GM19455 (cell line): ENCODE results near the gene DNAL4.
"Not testable (repeated sequence)": the region's sequence is repeated elsewhere in the genome, so short reads cannot be mapped to it uniquely, and the experiment has no call there.

Experiments used
- ATAC-seq: cut with Tn5 transposase; IDR thresholded peaks from one replicate; pipeline ENCODE4 v1.9.1; 2021; ENCODE audit not compliant: unreplicated experiment

DNAL4 gene

DNA sequence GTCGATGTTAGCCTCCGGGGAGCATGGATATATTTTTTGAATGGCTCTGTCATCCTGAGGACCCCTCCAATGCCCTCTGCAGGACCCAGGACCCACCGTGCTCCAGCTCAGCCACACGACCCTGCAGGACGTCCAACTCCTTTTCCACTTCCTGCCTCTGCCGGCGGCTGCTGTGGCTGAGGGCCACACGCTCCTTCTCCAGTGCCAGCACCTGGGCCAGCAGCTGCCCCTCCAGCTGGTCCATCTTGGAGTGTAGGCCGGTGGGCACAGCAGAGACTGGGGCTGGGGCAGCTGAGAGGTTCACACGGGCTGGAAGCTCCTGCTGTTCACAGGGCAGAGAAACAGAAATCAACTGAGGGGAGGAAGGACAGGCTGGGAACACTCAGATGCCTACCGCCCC is 34.2 kb upstream of the DNAL4 start:
- ATAC-seq, result no peak

DNA sequence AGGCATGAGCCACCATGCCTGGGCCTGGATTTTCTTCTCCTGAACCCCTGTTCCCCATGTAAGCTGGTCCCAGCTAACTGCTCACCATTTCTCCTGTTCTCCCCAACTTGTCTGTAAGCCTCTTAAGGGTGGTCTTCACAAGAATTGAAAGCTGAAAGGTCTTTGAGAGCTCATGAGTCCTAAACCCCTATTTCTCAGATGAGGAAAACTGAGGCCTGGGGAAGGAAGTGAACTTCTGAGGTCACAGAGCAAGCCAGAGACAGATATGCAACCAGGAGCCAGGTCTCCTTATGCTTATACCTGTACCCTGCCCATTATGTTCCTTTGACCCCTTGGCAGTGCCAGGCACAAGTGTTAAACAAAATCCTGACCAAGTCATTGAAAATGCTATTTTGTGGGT is 33.6 kb upstream of the DNAL4 start:
- no peak for ATAC-seq

DNA sequence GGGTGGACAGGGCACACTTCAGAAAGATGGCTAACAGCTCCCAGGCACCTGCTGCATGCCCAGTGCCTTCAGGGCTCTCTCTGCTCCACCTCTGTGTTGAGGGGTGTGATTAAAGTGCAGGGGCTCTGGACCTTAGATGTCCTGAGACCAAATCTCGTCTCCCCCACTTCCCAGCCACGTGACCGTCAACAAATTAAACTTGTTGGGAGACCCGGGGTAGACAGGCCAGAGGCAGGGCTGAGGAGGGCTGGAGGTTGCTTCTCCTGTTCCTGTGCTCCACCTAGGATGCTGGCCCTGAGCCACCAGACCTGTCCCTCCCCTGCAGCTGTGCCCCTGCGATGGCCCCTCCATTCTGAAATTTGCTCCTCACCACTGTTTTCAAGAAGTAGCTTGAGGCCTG is 32.9 kb upstream of the DNAL4 start:
- ATAC-seq, result no peak

DNA sequence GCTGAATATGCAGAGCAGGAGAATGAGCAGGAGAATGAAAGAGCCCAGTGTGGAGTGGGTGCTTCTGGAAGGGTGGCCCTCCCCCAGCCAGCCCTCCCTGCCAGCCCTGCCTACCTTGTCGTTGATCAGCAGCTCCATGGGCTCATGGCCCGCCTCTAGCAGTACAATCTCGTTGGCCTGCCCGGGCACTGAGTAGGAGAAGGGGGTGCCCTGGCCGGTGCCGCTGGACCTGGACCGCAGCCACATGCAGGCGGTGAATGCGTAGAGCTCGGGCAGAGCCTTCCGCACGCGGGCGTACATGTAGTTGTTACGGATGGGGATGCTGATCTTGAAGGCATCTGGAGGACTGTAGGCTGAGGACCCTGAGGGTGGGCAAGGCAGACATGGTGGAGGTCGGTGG is 32.4 kb upstream of the DNAL4 start:
- no peak for ATAC-seq

DNA sequence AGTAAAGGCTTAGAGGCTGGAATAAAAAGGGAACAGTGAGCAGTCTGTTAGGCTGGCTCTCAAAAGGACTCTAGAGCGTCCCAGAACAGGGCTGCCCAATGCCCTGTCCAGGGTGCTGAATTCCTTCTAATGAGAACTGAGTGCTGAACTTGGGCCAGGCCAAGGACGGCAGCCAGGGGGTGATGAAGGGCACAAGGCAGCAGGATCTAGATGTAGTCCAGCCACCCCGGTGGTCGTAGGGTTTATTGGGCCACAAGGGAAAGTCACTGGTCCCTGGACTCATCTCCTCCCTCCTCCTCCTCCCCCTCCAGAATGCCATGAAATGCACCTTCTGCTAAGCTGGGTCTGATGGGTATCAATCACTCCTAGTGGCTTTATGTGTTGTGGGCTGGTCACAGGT is 30.6 kb upstream of the DNAL4 start:
- no peak for ATAC-seq

DNA sequence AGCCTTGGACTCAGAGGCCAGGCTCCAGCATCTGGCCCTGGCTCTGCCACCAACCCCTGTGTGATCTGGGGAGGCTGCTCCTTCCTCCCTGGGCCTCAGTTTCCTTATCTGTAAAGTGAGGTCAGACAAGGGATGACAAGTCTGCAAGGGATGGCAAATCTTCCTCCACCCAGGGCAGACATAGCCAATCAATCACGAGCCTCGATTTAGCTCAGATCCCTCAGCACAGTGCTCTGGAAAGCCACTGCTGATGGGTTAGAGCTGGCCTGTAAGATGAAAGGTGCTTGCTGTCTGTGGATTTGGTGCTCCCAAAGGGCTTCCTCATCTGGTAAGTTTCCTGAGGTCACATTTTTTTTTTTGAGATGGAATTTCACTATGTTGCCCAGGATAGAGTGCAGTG is 29.7 kb upstream of the DNAL4 start:
- ATAC-seq, result no peak

DNA sequence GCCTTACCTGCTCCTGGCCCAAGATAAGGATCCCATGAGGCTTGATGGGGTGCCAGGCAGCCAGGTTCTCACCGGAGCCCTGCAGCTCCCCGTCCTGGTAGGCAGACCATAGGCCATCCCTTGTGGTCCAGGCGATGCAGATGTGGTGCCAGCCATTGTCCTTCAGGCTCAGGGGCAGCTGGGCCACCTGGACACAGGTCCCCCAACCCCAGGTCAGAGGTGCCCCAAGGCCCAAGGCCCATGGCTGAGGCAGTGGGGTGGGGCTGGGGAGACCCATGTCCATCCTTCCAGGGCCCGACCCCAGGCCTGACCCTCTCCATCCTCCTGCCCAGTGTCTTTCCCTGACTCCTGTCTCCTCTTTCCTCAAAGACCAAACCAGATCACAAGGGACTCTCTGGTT is 29.1 kb upstream of the DNAL4 start:
- ATAC-seq, result no peak

DNA sequence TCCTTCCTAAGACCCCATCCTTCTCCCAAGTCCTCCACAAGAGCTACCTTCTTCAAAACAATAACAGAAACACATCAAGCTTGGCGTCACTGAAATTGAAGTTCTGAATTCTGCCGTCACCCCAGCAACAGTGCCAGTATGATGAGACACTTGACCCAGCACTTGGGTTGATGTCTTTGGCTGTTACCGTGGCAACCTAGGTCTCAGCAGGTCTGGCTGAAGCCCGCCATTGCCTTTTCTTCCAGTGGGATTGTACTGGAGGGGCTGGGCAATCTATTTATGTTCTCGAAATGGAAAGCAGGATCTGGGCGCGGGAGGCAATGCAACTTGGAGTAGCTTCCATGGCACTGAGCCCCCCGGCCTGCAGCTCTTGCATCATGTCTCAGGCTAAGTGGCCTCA is 26.1 kb upstream of the DNAL4 start:
- no peak for ATAC-seq

DNA sequence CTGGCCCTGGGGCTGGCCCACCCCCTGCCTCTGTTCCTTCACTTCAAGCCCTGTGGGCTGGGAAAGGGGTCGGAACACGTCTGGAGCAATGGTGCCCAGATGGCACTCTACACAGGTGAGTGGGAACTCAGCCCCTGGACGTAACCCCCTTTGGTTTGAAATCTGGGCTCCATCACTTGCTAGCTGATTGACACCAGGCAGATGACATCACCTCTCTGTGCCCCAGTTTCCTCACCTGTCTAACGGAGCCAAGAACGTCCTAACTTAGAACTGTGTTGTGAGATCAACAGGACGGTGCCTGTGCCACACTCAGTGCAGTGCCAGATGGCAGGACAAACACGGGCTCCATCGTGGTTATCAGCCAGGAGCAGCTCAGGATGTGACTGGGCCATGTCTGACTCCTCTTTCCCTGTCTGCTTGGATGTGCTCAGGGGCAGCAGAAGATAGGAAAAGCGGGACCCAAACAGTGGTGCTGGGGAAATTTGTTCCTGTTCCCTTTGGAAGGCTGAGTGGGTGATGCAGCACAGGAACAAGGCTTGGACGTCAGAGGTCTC is 25.5 kb upstream of the DNAL4 start:
- no peak for ATAC-seq

DNA sequence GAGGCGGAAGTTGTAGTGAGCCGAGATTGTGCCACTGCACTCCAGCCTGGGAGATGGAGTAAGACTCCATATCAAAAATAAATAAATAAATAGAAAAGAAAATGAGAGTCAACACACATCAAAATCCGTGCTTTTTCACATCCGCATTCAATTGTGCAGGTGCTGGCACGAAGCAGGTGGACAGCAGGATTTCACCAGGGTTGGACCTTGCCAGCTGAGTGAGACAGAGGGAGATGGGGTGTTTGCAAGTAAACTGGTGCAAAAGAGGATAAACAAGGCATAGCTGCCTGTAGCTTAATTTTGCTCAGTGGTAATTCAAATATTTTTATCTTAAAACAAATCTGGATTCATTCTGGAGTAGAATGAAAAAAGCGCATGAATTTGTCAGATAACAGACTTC is 23.3 kb upstream of the DNAL4 start:
- ATAC-seq, result no peak

DNA sequence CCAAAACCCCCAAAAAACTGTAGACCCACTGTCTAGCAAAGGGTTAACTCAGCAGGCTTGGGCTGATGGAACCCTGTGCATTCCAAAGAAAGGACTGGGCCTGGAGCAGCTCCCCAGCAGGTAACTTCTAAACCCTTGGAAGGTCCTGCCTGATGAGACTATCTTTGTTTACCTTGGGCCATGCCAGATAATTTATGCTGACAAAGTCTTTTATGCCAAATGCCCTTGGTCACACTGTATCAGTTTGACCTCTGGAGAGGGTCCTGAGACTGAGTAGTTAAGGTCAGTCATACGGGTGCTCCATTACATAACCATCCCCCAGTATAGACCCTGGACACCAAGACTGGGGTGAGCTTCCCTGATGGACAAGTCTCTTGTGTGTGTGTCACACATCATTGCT is 21.9 kb upstream of the DNAL4 start:
- ATAC-seq, result no peak

DNA sequence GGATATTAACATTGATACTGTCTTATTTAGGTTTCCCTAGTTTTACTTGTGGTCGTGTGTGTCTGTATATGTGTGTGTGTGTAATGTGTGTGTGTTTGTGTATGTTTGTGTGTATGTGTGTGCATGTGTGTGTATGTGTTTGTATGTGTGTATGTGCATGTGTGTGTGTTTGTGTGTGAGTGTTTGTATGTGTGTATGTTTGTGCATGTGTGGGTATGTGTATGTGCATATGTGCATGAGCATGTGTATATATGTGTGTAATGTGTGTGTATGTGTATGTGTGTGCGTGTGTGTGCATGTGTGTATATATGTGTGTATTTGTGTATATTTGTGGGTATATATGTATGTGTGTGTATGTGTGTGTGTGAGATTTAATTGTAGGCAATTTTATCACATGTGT is 17.3 kb upstream of the DNAL4 start:
- no peak for ATAC-seq

DNA sequence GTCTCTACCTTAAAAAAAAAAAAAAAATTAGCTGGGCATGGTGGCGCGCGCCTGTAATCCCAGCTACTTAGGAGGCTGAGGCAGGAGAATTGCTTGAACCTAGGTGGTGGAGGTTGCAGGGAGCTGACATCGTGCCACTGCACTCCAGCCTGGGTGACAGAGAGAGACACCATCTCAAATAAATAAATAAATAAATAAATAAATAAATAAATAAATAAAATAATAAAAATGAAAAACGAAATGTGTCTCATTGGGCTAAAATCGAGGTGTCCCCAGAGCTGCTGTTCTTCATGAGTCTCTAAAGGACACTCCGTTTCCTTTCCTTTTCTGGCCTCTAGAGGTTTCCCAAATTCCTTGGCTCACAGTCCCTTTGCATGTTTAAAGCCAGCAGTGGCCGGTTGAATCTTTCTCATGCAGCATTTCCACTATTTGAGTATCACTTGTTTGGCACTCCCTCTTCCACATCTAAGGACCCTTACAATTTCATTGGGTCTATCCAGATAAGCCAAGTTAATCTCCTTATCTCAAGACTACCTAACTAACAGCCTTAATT is 11.2 kb upstream of the DNAL4 start:
- ATAC-seq, result not testable (repeated sequence)

DNA sequence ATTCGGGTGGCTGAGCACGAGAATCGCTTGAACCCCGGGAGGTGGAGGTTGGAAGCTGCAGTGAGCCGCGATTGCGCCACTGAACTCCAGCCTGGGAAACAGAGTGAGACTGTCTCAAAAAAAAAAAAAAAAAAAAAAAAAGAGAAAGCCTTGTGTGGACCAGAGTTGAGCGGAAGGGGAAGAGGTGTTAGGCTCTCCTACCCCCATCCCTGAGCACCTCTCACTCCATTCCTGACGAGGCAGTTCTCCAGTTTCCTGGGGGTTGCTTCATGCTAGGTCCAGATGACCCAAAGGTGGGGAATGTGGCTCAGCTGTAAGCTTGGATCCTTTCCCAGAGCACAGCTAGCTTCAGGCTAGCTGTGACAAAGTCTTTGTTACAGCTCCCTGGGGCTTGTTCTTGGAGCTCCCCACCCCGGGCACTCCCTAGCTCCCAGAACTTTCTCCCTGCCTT is 8.8 kb upstream of the DNAL4 start:
- no peak for ATAC-seq

DNA sequence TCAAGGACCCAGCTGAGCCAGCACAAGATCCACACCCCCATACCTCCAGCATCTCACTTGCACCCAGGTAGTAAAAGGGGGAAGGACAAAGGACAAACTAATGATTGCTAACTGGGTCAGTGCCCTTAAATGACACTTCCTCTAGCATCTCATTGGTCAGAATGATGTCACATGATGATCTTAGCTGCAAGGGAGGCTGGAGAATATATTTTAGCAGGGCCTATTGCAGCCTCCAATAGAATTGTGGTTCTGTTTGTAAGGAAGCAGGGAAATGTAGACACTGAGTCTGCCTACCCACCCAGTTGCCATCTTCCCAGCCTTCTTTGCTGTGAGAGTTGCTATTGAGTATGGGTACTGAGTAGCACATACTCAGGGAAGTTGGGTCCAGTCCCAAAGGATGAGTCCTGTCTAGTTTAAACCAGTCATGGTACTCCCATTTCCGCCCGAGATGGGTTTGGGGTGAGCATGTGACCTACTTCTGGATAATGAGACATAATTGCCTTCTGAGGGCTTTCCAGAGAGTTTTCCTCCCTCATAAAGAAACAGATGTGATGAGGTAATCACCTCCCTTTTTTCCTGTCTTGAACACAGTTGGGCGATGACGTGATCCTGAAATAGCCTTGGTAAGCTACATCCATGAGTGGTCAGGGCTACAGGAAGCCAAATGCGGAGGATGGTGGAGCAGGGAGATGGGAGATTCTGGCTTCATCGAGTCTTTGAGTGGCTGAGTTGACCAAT is 5.5 kb upstream of the DNAL4 start:
- no peak for ATAC-seq

DNA sequence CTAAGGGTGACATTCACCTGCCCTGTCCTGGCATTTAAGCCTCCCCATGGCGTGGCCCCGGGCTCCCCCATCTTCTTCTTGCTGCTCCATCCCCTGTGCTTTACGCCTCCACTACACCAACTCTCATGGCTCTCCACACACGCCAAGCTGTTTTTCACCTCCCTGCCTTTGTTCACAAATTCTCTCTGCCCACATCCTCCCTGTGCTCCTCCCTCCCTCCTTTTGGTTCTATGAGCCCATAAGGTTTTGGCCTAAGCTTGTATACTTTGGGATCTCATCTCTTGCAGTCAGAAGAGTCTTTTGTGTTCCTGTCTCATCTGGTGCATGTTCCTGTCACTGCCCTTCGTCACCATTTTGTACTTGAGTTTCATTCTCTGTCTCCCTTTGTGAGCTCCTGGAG is 4.6 kb upstream of the DNAL4 start:
- ATAC-seq, result no peak

DNA sequence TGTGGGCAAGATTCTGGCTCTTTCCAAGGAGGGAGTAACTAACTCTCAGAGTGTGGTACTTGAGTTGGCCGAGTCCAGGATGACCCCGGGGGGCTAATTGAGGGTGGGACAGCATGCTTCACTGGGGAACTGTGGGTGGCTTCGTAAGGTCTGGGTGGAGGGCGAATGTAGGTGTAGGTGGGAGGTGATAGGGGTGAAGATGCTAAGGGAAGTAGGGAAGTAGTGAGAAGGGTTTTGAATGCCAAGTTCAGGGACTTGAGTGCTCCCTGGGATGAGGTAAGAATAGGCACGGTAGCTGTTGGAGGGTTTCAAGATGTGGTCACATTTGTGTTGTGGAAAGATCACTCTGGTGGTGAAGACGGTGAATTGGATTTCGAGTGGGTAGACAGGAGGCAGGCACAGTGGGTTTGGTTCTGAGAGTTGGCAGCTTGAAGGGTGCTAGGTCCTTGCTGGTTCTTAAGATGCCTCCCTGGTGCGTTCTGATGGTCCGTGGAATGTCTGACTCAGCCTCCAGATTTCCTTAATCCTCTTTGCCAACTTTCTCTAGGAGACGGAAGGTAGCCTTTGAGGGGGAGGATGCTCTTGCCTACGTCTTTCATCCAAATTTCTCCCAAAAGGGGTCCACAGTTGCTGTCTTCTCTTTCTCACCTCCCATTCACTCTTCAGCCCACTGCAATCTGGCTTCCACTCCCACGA is 2.5 kb upstream of the DNAL4 start:
- ATAC-seq, result no peak

DNA sequence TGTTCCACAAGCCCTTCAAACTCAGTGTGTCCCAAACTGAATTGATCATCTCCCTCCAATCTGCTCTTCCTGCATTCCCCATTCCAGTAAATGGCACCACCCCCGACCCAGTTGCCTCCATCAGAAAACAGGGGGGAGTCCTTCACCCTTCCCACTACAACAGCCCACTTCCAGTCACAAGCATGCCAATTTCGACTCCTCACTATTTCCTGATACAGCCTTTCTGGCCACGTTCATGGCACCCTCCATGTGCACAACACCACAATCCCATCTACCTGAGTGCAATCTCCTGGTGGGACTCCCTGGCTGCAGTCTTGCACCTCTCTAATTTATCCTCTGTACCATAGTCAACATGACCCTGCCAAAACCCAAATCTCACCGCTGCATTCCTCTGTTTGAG is 1.6 kb upstream of the DNAL4 start:
- no peak for ATAC-seq

DNA sequence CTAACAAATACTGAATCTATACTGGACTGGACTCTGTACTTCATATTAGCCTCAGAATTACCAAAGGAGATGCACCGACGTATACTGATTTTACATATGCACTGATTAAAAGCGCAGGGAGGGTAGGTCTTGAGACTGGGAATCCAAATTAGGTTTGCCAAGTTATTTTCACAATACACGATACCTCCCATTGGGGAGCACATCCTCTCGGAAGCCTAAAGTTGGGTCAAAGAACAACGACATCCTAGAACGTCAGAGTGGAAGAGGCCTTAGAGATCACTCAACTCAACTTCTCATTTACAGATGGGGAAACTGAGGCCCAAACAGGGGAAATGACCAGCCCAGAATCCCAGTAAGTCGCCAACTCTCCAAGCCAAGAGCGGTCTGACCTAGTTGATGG is 626 bp downstream of the DNAL4 start:
- no peak for ATAC-seq

DNA sequence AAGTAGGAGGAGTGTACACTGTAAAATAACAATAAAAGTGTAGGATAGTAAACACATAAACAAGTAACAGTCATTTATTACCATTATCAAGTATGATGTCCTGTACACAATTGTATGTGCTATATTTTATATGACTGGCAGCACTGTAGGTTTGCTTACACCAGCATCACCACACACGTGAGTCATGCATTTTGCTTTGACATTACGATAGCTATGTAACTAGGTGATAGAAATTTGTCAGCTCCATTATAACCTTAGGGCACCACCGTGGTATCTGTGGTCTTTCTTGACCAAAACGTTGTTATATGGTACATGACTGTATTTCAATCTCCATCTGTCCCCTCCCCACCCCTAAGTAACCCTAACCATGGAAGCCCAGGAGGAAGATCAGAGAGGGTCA is 1.1 kb downstream of the DNAL4 start:
- ATAC-seq, result no peak

DNA sequence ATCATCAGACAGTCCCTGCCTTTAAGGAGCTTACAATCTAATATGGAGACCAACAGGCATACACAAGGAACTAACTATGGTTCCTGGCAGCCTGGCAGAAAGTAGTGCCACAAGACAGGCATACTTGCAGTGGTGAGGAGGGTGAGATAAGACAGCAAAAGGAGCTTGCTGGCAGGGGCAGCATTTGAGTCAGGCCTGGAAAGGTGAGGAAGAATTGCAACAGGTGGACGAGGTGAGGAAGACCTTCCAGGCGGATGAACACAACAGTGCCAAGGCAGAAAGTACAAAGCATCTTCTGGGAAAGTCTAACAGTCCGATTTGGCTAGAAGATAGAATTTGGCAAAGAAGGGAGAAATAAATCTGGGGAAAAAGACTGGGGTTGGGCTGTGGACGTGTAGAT is 4.3 kb downstream of the DNAL4 start:
- ATAC-seq, result no peak

DNA sequence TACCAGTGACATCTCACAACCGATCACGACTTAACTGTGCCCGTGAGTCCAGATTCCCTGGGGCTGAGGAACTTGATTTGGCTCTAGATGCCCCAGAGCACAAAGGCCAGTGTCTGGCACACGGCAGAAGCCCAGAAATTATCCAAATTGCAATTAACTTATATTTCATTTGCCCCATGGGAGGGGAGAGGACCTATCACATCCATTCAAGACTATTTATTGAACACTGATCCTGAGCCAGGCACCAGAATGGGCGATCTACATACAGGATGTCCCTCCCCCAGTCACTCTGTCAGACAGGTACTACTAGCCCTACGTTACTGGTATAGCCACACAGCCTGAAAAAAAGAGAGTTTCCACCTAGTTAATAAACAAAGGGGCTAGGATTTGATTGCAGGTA is 5.1 kb downstream of the DNAL4 start:
- no peak for ATAC-seq
